AG09319 (cell line): ENCODE measurements around the gene TRIM47.

Experiments used
- DNase-seq: peaks from one replicate; pipeline ENCODE4 v3.0.0-alpha.2; 2010; ENCODE audit warnings: low read depth; ENCODE audit errors: extremely low read depth
- CTCF ChIP-seq: IDR thresholded peaks from 2 replicates; pipeline ENCODE4 v1.5.1; 2011; ENCODE audit warnings: low read depth, mild to moderate bottlenecking, inconsistent platforms, low read length, moderate library complexity

Gene TRIM47

GRCh38 chr17:75845058-75845711 lies 33.2 kb downstream of the TRIM47 start:
- DNase-seq = no peak

GRCh38 chr17:75844530-75845057 lies 33.8 kb downstream of the TRIM47 start:
- DNase-seq = no peak
- TF ChIP-seq CTCF = no peak

More at GRCh38 chr17:75845058-75845711, 33.2 kb downstream of the TRIM47 start:
- peak; percentile 60 for TF ChIP-seq CTCF

GRCh38 chr17:75843577-75844529 lies 34.5 kb downstream of the TRIM47 start, which contains the start of gene UNC13D:
UNC13D (minus strand) TSS chr17:75844404; CDS start chr17:75844337, 67 bp downstream.
- no peak for TF ChIP-seq CTCF
- no peak for DNase-seq

- no peak for DNase-seq
- no peak for TF ChIP-seq CTCF
Measured at GRCh38 chr17:75842963-75843576, 35.3 kb downstream of the TRIM47 start.

- no peak for TF ChIP-seq CTCF
- no peak for DNase-seq
Measured at GRCh38 chr17:75842411-75842810, 36.0 kb downstream of the TRIM47 start.

GRCh38 chr17:75840799-75841164 lies 37.6 kb downstream of the TRIM47 start:
- no peak for TF ChIP-seq CTCF
- no peak for DNase-seq
